HL-60/S4 treated with retinoic acid at 250 ng/mL for 4 days and 3 days (cell line): ENCODE data around the gene KRTAP29-1.

Source experiments
- in situ Hi-C: fragments of 300-500 bp; cut with MboI; formaldehyde crosslinking; loops from 2 replicates; pipeline ENCODE4 v1.7.0; 2022; ENCODE audit warnings: low sequenced_read_pairs

The KRTAP29-1 gene

DNA sequence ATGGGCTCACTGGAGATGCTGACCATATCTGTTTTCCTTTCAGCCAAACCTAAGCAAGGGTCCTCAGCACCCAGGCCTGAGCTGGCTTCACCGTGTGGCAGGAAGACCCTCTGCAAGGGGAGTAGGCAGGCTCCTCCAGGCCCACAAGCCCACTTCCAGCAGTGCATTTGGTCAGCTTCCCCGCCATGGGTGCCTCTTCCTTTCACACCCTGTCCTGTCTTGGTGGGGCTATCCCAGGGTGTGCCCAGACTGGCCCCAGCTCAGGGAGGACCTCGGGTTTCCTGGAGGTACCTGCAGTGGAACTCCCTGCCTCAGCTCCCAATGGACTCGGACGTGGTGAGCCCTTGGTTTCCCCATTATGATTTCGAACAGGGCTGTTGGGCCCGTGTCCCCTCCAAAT is 25.6 kb upstream of the KRTAP29-1 start:
- in situ Hi-C loops: no loop called here

DNA sequence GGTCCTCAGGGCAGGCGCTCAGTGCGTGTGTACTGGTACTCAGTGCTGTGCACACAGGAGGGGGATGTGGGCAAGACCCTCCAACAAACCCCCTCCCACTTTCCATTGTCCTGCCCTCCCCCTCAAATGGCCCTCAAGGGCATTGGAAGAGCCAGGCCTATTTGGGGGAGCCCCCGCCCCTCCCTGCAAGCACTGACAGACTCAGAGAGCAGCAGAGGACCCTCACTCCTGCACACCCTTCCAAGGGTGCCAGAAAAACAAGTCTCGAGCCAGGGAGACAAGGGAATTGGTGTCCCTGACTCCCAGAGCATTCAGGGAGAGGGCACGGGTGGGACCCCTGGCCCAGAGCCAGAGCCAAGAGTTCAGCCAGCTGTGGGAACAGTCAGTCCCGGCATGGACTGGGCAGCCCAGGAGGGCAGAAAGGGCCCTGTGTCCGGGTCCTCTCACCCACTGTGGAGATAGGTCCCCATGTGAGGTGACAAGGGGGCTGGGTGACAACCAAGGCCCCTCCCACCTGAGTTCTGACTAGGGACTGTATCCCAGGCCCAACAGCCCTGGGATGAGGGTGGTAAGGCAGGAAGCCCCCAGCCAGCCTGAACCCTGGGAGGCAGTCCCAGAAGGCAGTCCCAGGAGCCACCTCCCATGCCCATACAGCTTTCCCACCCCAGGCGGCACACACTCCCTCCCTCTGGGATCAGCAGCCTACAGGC is 24.9 kb upstream of the KRTAP29-1 start:
- in situ Hi-C loops: no loop called here

DNA sequence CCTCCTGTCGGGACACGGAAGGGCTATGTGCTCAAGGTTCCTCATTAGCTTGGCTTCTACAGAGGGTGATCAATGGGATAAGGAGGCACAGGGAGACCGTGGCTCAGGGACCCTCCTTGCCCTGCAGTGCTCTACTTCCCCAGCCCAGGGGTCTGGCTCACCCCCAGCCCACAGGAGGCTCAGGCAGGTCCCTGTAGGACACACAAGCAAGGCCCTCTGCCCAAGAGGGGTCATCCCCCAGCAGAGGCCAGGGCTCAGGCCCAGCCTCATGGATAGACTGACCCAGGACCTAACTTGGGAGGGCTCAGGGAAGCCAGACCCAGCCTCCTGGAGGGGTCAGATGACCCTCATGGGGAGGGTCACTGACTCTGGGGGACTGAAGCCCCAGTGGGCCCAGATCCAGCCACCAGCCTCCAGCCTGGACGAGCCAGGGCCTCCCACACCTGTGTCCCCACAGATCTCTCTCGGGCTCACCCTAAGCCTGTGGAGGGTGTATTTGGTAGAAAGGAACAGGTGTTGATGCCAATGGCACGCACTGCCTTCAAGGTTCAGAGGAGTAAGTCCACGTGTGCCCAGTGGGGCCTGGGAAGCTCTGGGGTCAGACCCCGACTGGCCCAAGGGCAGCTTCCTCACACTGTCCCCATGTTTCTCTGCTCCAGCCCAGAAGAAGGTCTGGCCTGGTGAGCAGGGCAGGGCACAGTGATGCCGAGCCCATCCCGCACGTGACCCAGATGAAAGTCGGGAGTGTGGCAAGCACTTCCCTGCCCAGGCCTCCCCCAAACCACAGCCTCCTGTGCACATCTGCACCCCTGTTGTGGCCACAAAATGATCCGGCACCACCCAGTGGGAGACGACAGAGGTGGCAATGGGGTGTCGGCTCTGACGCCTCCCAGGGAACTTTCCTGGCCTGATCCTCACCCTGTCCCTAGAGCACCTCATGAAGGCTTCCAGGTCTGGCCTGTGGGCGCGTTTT is 23.8 kb upstream of the KRTAP29-1 start:
- in situ Hi-C loops: no loop called here

DNA sequence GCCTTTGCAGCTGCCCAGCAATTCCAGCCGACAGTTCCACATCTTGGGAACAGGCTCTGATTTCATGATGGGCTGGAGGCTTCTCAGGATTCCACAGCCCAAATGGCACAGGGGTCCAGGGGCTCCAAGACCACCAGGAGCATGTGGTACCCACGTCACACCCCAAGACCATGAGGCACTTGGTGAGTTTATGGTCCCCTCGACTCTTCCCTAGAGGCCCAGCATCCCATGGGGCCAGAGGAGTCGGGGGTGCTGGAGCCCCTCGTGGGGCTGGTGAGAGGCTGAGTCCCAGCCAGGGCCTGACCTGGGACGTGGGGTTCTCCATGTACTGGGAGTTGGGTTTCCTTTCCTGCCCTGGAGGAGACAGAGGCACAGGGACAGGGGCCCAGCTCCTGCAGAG is 23.0 kb upstream of the KRTAP29-1 start:
- in situ Hi-C loops: no loop called here

DNA sequence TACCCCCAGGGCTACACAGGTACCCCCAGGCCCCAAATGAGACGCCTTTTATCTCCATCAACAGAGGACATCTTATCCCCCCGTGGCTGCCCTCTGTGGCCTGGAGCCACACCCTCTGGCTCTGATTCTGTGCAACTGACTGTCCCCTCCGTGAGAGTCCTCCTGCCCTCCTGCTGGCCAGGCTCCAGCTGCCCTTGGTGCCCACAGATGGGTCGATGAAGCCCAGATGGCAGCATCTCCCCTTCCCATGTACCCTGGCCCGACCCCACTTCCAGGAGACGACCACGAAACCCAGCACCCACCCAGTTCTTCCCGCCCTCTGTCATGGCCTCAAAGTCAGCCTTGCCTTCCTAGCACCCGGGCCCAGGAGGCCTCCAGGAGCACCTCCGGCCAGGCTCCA is 22.5 kb upstream of the KRTAP29-1 start:
- in situ Hi-C loops: no loop called here

DNA sequence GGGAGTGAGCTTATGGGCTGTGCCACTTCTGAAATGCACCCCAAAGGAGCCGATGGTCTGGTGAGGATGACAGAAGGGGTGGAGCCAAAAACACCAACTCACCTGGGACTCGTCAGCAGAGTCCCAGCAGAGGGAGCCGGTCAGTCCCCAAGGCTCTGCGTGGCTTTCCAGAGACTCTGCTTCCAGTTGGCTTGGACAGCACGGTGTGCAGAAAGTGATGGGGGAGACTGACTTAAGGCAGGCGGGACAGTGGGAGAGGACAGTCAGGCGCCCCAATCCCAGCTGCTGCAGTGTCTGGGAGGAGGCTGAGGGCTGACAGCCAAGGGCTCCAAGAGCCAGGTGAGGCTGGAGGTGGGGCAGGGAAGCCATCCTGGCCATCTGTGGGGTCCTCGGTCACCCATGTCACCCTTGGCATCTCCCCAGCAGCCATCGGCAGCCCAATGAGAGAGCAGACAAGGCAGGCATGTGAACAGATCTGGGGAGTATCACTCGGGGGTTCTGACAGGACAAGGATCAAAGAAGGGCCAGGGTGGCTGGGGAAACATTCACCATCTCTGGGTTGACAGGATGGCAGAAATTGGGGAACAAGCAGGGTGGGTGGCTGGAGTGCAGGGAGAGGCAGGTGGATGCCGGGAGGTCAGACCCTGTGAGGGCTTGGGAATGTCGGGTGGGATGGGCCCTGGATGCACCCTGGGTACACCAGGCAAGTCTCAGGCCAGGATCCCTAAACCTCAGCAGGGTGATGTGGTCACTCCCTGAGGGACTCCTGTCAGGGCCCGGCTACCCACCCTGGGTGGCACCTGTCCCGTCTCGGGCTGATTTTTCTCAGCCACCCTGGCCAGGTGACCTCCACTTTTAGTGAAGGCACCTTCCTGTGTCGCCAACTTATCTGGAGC is 21.8 kb upstream of the KRTAP29-1 start:
- in situ Hi-C loops: no loop called here

DNA sequence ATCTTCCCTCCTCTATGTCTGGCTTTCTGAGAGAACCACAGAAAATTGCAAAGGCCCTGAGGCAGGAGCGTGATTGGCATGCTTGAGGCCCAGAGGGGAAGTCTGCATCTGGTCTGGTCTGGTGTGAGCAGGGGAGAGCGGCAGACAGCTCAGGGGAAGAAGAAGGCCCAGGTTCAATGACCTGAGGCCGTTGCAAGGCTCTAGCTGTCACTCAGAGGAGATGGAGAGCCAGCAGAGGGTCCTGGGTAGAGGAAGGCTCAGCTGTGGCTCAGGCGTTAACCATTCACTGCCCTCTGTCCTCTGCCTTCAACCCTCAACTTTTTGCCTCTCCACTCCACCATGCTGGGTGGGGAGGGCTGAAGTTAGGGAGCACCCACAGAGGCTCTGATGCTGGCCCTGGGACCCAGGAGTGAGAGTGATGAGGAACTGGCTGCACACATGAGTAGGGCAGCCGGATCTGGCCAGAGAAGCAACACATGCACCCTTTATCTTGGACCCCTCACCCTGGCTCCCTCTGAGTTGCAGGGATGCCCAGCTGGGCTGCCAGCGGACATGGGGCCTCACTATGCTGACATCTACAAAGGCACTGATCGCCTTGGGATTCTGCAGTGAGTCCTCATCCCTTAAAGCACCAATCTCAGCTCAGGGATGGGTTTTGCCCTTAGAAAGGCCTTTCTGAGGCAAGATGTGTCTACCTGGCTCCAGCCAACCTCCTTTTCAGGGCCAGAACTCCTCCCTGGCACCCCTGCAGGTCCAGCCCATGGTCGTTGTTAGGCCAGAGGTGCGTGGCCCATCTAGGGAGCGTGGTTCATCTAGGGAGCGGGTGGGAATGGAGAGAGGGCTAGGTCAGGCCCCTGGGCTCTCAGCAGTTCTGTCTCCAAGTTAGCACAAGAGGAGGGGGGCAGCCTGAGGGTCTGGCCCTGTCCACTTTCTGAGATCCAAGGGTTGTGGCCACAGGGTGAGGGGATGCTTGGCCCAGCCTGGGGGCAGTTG is 20.5 kb upstream of the KRTAP29-1 start:
- in situ Hi-C loops: no loop called here

DNA sequence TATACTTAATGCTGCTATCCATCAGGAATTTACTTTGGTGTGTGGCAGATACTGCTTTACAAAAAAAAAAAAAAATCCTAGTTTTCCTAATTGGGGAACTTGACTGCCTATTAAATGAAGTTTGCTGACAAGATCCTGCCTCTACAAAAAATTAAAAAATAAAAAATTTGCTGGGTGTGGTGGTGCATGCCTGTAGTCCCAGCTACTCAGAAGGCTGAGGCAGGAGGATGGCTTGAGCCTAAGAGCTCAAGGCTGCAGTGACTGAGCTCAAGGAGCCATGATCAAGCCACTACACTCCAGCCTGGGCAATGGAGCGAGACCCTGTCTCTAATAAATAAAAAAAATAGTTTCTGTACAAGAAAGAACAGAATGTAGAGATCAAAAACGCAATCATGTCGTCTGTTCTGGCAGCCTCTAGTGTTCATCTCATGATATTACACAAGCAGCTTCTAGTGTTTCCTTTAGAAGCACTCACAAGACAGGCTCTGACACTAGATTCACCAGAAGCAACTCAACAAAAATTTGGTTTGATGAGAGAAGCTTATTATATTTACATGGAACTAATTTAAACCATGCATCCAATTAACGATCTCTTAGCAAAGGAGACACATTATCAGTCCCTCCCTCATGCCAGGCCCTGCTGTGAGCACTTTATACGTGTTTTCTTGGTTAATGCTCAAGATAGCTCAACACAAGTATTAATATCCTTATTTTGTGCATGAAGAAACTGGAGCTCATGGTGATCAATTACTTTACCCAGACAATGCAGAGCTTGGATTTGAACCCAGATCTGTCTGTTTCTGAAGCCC is 19.6 kb upstream of the KRTAP29-1 start:
- in situ Hi-C loops: no loop called here

DNA sequence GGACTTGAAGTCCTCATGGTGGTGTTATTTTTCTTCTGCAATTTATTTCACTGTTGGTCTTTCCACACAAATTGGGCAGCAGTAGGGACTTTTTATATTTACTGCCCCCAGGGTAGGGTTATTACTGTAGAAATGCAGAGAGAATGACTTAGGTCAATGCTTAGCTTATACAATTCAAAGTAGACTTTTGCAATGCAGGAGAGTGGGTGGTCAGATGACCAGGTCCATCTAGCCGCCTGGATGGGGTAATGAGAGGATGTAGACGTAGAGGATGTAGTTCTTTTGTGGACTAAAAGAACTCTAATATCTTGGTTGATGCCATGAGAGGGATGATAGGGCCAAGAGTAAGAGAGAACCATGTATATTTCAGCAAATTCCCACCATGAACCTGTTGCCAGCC is 15.6 kb upstream of the KRTAP29-1 start:
- in situ Hi-C loops: no loop called here

DNA sequence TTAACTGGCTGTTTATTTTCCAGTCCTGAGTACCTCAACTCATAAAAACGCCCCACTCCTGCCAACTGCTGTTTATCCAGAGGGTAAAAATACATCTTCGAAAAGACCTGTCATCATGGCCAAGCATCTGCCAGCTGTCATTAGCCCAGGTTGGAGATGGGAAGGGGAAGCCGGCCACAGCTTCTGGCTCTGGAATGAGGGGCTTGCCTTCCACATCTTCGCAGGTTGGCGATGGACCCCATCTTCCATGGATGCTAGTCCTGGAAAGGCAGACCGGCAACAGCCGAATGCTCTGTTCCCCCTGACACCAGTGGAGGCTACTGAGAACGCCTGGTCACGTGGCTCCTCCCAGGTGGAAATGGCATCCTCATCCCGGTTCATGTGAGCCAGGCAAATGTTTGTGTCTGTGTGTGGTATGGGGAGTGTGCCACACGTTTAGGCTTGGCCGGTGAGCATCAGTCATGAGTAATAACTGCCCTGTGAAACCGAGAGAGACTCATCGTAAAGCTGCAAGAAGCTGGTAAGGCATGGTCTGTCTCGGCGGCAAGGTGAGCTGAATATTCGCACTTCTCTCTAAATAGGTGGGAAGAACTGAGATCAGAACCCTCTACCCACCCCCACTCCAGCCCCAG is 13.3 kb upstream of the KRTAP29-1 start:
- in situ Hi-C loops: no loop called here

DNA sequence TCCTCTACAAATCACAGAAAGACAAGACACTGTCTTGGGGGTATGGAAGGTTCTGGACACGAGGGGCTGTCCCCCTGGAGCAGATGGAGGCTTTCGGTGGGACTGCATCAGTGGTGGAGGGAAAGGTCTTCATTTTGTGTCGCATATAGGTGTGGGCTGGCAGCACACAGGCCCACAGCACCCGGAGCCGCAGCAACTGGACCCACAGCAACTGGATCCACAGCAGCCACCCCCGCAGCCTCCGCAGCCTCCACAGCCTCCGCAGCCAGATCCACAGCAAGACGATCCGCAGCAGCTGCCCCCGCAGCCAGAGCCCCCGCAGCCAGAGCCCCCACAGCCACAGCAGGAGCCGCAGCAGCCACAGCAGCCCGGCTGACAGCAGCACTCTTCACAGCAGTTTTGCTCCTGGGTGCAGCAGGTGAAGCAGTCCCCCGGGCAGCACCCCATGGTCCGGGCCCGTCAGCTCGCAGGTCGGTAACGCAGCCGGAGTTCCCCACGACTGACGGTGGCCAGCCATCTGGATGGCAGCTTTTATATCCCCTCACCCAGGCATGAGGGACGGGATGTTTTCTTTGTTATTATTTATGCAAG is 12.6 kb upstream of the KRTAP29-1 start, which contains the start of gene KRTAP17-1:
Gene KRTAP17-1, minus strand, starts transcription at position 507 of the 591 bp plus-strand sequence. Its CDS starts 60 bp downstream, at position 447.
- in situ Hi-C loops: no loop called here

DNA sequence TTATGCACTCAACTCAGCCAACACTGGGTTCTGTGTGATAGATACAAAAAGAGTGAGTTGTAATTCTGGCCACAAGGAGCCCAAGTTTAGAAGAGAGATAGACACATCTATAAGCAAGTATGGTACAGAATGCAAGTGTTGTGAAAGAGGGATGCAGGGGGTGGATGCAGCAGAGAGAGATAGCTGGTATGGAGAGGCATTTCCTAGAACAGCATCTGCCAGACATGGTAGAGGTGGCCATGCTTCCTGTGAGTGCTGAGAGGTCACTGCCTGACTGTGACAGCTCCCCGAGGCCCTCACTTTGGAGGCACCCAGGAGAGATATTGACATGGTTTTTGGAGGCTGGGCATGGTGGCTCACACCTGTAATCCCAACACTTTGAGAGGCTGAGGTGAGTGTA is 8.5 kb upstream of the KRTAP29-1 start:
- in situ Hi-C loops: no loop called here

DNA sequence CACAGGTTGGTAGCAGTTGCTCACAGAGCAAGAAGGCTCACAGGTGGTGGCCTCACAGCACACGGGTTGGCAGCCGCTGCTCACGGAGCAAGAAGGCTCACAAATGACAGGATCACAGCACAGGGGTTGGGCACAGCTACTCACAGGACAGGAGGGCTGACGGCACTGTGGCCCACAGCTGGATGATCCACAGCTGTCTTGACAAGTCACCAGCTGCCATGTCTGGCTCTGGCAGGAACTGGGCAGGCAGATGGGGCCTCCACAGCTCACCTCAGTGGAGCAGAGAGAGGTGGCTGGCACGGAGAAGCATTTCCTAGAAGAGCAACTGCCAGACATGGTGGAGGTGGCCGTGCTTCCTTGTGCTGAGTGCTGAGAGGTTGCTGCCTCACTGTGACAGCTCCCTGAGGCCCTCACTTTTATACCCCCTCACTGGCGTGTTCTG is 6.3 kb upstream of the KRTAP29-1 start, which contains the start of gene KRTAP16-1:
Gene KRTAP16-1, minus strand, starts transcription at position 392 of the 442 bp plus-strand sequence. Its CDS starts 56 bp downstream, at position 336.
- in situ Hi-C loops: no loop called here

DNA sequence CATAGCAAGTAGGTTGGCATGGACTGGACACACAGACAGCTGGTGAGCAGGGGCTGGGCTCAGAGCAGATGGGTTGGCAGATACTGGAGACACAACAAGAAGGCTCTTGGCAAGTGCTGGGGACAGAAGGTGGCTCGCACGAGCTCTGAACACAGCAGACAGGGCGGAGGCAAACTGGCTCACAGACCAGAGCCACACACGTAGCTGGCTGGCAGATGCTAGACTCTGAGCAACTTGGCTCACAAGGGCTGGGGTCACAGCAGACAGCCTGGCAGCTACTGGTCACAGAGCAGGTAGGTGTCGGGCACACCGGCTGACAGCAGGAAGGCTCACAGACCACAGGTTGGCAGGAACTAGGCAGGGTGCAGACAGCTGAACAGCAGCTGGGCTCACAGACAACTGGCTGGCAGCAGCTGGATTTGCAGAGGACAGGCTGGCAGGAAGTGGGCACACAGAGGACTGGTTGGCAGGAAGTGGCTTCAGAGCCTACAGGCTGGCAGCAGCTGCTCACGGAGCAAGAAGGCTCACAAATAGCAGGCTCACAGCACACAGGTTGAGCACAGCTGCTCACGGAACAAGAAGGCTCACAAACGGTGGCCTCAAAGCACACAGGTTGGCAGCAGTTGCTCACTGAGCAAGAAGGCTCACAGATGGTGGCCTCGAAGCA is 5.7 kb upstream of the KRTAP29-1 start:
- in situ Hi-C loops: no loop called here

DNA sequence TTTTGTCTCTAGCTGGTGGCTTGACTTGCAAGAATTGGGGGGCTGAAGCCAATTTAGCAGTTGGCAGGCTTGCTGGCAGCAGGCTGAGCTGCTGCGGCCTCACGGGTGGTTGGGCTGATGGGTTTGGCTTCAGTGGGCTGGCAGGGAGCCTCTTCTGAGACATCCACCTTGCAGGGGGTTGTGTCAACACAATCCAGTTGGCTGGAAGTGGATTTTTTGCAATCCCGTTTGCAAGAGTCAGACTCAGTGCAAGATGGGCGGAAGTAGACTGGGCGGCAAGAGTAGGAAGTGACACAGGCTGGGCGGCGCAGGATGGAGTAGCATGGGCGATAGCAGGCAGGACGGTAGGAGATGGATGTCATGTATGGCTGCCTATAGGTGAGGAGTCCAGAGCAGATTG is 5.0 kb upstream of the KRTAP29-1 start:
- in situ Hi-C loops: no loop called here

DNA sequence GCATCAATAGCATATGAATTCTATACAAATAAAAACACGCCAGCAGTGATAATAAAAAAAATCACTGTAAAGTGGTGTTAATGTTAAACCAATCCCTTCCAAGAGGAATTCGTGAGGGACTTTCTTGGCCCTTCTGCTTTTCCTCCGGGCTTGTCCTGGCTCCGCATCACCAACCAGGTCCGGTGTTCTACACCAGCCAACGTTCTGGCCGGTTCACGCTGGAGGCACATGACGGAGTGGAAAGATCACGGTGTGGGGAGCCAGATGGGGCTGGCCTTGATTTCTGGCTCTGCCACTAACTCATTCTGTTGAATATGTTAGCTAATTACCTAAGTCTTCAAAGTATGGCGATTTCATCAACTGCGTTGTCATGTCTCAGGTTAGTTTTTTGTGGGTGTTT is 1.4 kb upstream of the KRTAP29-1 start:
- in situ Hi-C loops: no loop called here

DNA sequence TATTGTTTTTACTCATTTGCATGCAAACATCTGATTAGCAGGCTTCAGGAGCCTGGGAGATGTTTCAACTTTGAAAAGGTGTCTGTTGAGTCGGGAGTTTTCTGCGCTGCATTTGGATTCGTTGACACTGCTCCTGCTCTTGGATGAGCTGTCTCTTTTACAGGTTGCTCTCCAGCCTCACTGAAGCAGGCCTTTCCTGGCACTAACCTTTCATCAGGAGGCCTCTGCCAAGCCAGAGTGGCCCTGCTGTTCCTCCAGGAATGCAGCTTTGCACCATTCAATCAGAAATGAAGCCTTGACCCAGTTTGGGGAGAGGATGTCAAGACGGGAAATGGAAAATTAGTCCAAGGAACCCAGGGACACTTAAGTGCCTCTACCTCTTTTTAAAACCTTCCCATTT is 330 bp upstream of the KRTAP29-1 start:
- in situ Hi-C loops: no loop called here
